AG04450 (cell line): ENCODE measurements around the gene CSF3R. TPM values are rescaled to one million over a fixed set of nuclear protein-coding genes. Genes with fewer than 3 reads are reported as not detected.

Experiments used
- CTCF ChIA-PET: fragments of 300-600, 350-600 bp; formaldehyde crosslinking; extraction: SDS; loops from one replicate; lab custom pipeline; 2022; ENCODE audit warnings: antibody characterized with exemption, inconsistent platforms; lab: Charles Lee
- POLR2A ChIA-PET: fragments of 350-600 bp; formaldehyde crosslinking; extraction: SDS; loops from one replicate; lab custom pipeline; 2021; ENCODE audit warnings: antibody characterized with exemption, inconsistent platforms; lab: Yijun Ruan, JAX
- DNase-seq: peaks from one replicate; pipeline ENCODE4 v3.0.0-alpha.2; 2011; ENCODE audit warnings: low read depth, low spot score
- H3K27ac ChIP-seq: one replicate; pipeline ENCODE4 v1.5.1; 2012; ENCODE audit warnings: low read depth, low read length, control low read depth
- H3K27me3 ChIP-seq: one replicate; pipeline ENCODE4 v1.6.0; 2012; ENCODE audit warnings: low read length; ENCODE audit not compliant: control insufficient read depth, insufficient read depth
- H3K4me3 ChIP-seq: 2 replicates; pipeline ENCODE4 v1.5.1; 2011; ENCODE audit warnings: mild to moderate bottlenecking, low read depth, low read length, control low read depth
- H3K9me3 ChIP-seq: 2 replicates; pipeline ENCODE4 v1.5.1; 2012; ENCODE audit warnings: low read length; ENCODE audit not compliant: control insufficient read depth, insufficient read depth
- CTCF ChIP-seq: IDR thresholded peaks from 2 replicates; pipeline ENCODE4 v1.5.1; 2011; ENCODE audit warnings: low read depth, low read length, control low read depth, inconsistent platforms
- polyA plus RNA-seq: library from polyadenylated mRNA; depleted of rRNA; stranded (reverse); fragments of >200 nt; gene quantifications from 2 replicates; pipeline ENCODE4 v1.2.3, GENCODE V29; 2011

The CSF3R gene
- polyA plus RNA-seq, 1 experiment: not detected

GRCh38 chr1:36528361-36529349 is 45.9 kb upstream of the CSF3R start:
- ChIA-PET POLR2A (no interaction called here), CTCF (no interaction called here)
- no peak for DNase-seq
- TF ChIP-seq CTCF: no peak
- peaks cover 4% of the 10 kb centered on the region for H3K27me3 ChIP-seq
- H3K4me3 ChIP-seq: no peak overlapping the region
- no peak overlapping the region for H3K27ac ChIP-seq
- no peaks in the 10 kb centered on the region for H3K9me3 ChIP-seq

GRCh38 chr1:36525166-36525565 is 42.5 kb upstream of the CSF3R start:
- CTCF ChIA-PET: interaction anchor here (1.0 kb wide), 1 partner anchor 8 kb away, joined by 4 read pairs; no protein-coding TSS in a partner anchor

GRCh38 chr1:36524359-36525062 is 41.8 kb upstream of the CSF3R start:
- ChIA-PET CTCF (no interaction called here), POLR2A (no interaction called here)
- TF ChIP-seq CTCF: no peak
- Histone ChIP-seq H3K27ac (no peak overlapping the region), H3K9me3 (no peaks in the 10 kb centered on the region), H3K4me3 (no peak overlapping the region), H3K27me3 (peaks cover 2% of the 10 kb centered on the region)
- no peak for DNase-seq

More at GRCh38 chr1:36525166-36525565, 42.5 kb upstream of the CSF3R start:
- DNase-seq: no peak
- TF ChIP-seq CTCF: no peak
- Histone ChIP-seq H3K27me3 (peaks cover 2% of the 10 kb centered on the region), H3K4me3 (no peak overlapping the region), H3K9me3 (no peaks in the 10 kb centered on the region), H3K27ac (no peak overlapping the region)
- POLR2A ChIA-PET: no interaction called here

GRCh38 chr1:36523850-36524249 is 41.1 kb upstream of the CSF3R start:
- H3K27ac ChIP-seq: no peak overlapping the region
- CTCF ChIA-PET: no interaction called here
- H3K4me3 ChIP-seq: no peak overlapping the region
- no peak for DNase-seq
- TF ChIP-seq CTCF: no peak
- POLR2A ChIA-PET: no interaction called here
- H3K27me3 ChIP-seq: peaks cover 2% of the 10 kb centered on the region
- H3K9me3 ChIP-seq: no peaks in the 10 kb centered on the region

GRCh38 chr1:36523230-36523495 is 40.5 kb upstream of the CSF3R start:
- Histone ChIP-seq H3K27ac (no peak overlapping the region), H3K27me3 (peaks cover 2% of the 10 kb centered on the region), H3K9me3 (no peaks in the 10 kb centered on the region), H3K4me3 (no peak overlapping the region)
- TF ChIP-seq CTCF: no peak
- no peak for DNase-seq
- CTCF ChIA-PET: interaction anchor here (0.6 kb wide), 1 partner anchor 20 kb away, joined by 3 read pairs; no protein-coding TSS in a partner anchor
- POLR2A ChIA-PET: no interaction called here
